GM21360 (cell line): ENCODE results near the gene TMEM143.
"Not testable (repeated sequence)": the region's sequence is repeated elsewhere in the genome, so short reads cannot be mapped to it uniquely, and the experiment has no call there.

Source experiments
- ATAC-seq: cut with Tn5 transposase; IDR thresholded peaks from one replicate; pipeline ENCODE4 v1.9.1; 2021; ENCODE audit warnings: mild to moderate bottlenecking, moderate library complexity; ENCODE audit not compliant: unreplicated experiment

TMEM143 gene

DNA sequence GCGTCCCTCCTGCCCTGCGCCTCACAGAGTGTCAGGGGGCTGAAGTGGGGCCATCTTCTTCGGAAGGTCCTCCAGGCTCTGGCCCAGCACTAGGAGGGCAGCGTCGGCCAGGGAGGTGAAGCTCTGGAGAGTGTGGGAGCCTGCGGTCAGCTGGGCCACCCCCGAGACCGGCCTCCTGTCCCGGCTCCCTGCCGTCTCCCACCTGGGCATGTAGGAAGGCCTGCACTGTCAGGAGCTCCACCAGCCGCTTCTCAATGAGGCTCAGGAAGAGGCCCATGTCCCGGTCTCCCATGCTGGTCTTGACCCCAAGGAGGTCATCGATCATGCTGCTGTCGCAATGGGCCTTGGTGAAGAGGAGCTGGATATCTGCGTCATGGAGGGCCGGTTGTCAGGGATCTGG, 65.8 kb downstream of the TMEM143 start:
- ATAC-seq, result no peak

GRCh38 chr19:48296963-48297734, 66.6 kb downstream of the TMEM143 start:
- no peak for ATAC-seq

DNA sequence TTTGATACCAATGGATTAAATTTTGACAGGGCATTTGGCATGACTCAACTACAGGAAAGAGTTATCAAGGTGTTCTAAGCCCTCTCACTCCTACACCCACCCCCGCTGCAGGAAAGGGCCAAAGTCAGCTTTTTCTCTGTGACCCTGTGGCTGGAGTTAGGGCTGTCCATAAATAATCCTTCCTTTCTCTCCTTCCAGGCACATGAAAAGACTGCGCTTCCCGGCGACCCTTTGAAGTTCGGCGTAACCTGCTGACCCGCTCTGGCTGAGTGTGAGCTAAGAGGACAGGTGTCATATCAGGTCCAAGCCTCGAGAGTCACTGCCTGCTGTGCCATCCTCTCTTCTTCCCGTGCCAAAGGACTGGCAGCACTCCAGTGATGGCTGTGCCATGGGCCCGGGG, 68.3 kb downstream of the TMEM143 start:
- no peak for ATAC-seq

GRCh38 chr19:48292798-48293197, 70.9 kb downstream of the TMEM143 start:
- ATAC-seq, result no peak

DNA sequence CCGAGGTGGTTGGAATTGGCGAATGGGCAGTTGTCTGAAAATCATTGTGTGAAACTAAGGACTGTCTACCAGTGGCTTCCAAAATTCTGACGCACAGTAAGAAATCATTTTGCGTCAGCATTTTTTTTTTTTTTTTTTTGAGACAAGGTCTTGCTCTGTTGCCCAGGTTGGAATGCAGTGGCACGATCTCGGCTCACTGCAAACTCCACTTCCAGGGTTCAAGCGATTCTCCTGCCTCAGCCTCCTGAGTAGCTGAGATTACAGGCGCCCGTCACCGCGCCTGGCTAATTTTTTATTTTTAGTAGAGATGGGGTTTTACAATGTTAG, 72.3 kb downstream of the TMEM143 start:
- not testable (repeated sequence) for ATAC-seq

DNA sequence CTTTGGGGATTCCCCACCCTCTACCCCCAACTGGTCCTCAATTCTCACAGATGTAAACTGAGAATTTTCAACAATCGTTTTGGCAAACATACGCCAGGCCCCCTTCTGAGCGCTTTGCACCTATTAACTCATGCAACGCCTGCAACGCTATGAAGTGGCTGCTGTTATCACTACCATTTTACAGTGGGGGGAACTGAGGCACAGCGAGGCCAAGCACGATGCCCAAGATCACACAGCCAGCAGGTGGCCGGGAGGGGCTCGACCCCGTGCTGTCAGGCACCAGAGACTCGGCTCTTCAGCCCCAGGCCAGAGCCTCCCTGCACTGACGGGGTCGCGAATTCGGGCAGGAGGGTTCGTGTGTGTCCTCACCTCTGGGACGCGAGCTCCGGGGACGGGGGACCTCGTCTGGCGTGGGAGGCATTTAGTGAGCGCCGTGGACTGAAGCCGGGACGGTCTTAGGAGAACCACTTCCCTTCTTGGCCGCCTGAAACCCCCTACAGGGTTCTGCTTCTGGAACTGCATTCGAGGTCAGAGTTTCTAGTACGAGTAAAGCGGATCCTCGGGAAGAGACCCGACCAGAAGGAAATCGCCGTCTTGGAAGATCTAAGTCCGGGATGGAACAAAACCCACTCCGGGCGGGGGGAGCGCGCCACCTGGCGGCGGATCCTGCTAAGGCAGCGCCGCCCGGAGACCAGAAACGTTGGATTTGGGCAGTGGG, 72.8 kb downstream of the TMEM143 start:
- no peak for ATAC-seq

- ATAC-seq, result no peak
These were observed 73.4 kb downstream of the TMEM143 start for GRCh38 chr19:48290401-48290770.

GRCh38 chr19:48287748-48288147, 76.0 kb downstream of the TMEM143 start:
- no peak for ATAC-seq

DNA sequence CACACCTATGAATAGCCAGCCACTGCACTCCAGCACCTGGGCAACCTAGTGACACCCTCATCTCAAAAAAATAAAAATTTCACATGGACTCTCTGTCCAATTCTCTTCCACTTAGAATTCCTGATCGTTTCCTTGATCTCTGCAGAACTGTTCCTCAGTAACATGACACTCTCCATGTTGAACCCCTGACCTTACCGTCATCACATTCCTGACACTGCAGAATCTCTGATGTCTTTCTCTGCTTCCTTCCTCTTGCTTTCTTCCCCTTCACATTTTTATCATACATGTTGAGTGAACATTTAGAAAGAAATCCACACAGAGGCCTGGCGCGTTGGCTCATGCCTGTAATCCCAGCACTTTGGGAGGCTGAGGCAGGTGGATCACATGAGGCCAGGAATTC, 78.8 kb downstream of the TMEM143 start:
- ATAC-seq, result no peak

DNA sequence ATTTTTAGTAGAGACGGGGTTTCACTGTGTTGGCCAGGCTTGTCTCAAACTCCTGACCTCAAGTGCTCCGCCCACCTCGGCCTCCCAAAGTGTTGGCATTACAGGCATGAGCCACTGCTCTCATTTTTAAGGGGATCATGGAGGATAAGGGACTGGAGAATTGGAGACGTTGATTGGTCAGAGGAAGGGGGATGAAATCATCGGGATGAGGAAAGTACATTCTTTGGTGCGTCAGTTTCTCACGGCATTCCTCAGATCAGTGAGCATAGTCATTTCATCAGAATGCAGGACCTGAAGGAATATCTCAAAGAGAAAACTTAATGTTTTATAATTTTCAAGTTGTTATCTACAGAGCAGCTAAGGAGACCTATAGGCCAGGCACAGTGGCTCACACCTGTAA, 79.8 kb downstream of the TMEM143 start:
- ATAC-seq, result no peak
